22Rv1 (cell line): ENCODE data around the gene HCN1.

Source experiments
- H3K27ac ChIP-seq: fragments of 450-650 bp; 2 replicates; pipeline ENCODE4 v1.5.1; 2017
- ZFX ChIP-seq: fragments of 450-650 bp; IDR thresholded peaks from 2 replicates; pipeline ENCODE4 v1.6.1; 2017; ENCODE audit warnings: antibody characterized with exemption, borderline replicate concordance
- TF ChIP-seq, protein P1 (sequence below): fragments of 450-650 bp; IDR thresholded peaks from 2 replicates; pipeline ENCODE4 v1.5.1; 2017; ENCODE audit warnings: mild to moderate bottlenecking

HCN1 gene

DNA sequence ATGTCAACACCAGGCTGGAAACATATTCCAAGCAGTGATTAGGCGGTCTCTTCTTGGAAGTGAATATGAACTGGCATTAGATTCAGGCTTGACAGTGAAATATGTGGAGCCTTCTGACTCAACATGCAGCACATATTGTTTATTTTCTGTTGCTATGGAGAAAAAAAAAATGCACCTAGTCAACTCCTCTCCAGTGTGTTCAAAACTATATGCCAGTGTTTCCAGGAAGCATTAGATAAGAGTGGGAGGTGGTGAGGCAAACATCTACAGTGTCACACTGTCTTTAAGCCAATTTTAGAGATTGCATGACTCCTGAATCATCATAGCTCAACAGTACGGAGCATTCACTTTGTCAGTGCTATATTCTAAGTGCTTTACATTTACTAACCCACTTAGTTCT is 117.9 kb downstream of the HCN1 start:
- no peak overlapping the region for H3K27ac ChIP-seq
- TF ChIP-seq, protein P1, sequence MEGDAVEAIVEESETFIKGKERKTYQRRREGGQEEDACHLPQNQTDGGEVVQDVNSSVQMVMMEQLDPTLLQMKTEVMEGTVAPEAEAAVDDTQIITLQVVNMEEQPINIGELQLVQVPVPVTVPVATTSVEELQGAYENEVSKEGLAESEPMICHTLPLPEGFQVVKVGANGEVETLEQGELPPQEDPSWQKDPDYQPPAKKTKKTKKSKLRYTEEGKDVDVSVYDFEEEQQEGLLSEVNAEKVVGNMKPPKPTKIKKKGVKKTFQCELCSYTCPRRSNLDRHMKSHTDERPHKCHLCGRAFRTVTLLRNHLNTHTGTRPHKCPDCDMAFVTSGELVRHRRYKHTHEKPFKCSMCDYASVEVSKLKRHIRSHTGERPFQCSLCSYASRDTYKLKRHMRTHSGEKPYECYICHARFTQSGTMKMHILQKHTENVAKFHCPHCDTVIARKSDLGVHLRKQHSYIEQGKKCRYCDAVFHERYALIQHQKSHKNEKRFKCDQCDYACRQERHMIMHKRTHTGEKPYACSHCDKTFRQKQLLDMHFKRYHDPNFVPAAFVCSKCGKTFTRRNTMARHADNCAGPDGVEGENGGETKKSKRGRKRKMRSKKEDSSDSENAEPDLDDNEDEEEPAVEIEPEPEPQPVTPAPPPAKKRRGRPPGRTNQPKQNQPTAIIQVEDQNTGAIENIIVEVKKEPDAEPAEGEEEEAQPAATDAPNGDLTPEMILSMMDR, result no peak
- TF ChIP-seq ZFX, result no peak

DNA sequence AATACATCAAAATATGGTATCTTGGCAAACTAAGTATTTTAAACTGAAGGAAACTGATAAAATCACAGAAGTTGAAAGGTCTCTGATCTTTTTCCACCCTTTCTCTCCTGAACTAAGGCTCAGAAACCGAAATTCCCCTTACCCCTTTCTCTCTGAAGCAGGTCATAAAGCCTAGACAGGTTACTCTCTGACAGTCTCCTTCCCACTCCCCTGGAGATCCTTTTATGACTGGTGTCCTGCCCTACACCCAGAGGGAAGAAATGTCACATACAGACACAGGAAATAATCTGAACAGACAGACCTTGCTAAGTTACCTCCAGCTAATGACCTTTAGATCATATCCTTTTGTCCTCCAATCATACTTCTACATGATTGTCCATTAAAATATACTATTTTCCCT is 127.4 kb downstream of the HCN1 start:
- no peak overlapping the region for H3K27ac ChIP-seq
- no peak for TF ChIP-seq ZFX
- TF ChIP-seq, protein P1, result no peak

DNA sequence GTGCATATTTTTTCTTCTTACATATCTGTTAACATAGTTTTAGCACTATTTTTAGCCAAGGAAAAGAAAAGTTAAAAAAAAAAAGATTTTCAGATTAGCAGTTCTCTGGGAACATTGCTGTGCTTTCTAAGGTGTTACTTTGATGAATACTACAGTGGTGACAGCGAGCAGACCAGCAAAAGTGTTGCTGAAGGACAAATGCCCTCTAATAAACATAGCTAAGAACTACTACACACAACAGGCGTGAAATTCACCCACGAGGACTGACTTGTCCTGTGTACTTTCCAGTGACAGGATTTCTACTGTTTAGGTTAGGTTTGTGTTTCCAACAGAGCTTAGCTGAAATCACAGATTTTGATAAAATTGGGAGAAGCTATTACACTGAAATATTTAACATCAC is 153.8 kb downstream of the HCN1 start:
- no peak overlapping the region for H3K27ac ChIP-seq
- TF ChIP-seq, protein P1, result no peak
- no peak for TF ChIP-seq ZFX

DNA sequence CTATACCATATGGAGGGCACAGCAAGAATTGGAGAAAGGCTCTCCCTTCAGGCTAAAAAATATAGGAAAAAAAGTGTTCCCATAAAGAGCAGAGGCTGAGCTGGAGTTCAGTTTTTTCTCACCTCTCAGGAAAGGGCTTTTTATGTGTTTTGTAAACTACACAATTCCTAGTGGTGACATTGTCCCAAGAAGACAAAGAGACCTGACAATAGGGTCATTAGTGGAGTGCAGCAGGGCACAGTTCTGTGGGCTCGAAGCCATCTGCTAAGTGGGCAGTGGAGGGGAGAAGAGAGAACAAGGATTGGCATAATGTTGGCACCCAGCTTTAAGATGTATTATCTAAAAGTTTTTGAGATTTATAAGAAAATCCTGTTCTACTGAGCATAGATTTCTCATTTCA is 162.5 kb downstream of the HCN1 start:
- TF ChIP-seq, protein P1, result no peak
- TF ChIP-seq ZFX, result no peak
- no peak overlapping the region for H3K27ac ChIP-seq

DNA sequence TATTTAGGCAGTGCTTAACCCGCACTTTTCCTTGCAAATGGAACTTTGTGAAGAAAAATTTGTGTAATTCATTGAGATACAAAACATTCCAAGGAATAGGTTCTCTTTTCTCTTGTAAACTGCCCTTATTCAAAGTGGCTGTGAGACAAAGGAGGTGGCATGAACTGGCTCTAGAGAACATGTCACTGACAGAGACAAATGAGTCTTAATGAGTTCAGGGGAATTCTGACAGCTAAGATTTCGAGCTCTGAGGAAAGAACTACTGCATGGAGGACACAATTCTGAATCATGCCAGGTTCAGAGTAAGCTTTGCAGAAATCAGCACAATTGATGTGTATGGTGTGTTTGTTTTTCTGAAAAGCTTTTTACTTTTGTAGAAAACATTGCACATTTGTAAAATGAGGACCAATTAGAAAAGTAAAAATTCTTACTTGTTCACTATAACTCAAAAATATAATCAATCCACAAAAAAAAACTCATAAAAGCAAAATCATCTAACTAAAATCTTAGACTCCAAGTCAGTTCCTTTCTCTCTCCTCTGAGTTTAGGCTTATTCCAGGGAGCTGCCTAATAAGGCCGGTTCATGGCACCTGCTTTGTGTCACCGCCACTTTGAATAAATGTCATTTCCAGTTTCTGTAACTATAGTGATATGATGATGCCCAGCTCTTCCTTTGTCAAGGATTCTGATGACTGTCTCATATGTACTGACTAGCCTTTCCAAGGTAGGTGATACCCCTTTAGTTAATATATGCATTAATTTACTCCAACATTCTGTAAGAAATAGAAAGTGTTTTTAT is 163.2 kb downstream of the HCN1 start:
- TF ChIP-seq ZFX, result no peak
- TF ChIP-seq, protein P1, result no peak
- H3K27ac ChIP-seq, result no peak overlapping the region

DNA sequence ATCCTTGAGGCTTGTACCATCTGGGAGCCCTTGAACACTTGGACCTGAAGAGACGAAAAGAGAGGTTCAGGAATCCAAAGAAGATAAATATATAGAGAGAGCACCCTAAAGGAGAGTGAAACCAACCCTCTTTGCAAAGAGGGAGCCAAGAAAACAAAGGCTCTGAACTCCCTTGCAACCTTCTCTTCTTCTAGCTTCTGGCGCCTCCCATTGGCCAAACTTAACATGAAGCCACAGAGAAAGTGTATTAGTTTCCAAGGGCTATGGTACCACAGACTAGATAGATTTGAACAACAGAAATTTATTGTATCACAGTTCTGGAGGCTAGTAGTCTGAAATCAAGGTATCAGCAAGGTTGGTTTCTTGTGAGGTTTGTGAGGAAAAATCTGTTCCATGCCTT is 175.1 kb downstream of the HCN1 start:
- no peak overlapping the region for H3K27ac ChIP-seq
- TF ChIP-seq, protein P1, result peak; percentile 76
- no peak for TF ChIP-seq ZFX

DNA sequence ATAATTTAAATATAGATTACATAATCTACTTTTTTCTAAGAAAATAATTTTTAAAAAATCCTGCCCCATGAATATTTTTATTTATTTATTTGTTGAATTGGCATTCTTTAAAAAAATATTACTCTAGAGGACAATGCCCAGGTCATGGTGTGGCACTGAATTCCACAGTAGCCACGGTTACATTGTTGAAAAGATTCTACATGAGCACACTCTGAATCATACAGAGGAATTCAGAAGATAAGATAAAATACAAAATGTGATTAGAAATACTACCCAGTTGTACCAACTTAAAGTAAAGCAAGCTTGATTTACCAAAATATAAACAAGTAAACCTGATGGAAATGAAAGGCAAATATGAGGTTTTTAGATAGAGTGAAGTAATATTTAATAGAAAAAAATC is 183.7 kb downstream of the HCN1 start:
- no peak for TF ChIP-seq ZFX
- TF ChIP-seq, protein P1, result no peak
- no peak overlapping the region for H3K27ac ChIP-seq
